Measurements from ENCODE around the gene HAVCR2.
"Not testable (repeated sequence)": the region's sequence is repeated elsewhere in the genome, so short reads cannot be mapped to it uniquely, and the experiment has no call there.

HAVCR2 gene

DNA sequence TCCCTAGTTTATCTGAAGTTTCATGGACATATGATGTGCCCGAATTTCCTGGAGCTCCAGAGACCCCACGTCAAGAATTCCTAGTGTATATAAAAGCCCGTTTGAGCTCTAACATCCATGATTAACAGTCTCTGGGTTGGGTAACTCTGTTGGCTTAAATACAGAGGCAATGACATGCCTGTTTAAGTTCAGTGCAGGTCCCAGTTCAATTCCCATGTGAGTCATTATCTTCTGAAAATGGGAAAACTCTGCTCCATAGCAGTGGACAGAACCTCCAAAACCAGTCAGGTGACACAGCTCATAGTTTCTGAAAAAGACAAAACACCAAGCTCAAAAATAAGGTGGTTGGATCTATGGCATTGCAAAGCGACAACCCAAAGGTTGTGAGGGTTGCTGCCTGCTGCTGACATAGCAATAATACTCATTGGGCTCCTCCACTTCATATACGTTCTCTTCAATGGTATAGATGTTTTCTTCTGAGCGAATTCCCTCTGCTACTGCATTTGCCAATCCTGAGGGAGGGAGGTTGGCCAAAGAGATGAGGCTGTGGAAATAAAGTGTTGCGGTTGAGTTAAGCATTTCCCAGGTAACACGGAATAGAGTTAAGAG, 22.0 kb downstream of the HAVCR2 start:
- no peak for DNase-seq

DNA sequence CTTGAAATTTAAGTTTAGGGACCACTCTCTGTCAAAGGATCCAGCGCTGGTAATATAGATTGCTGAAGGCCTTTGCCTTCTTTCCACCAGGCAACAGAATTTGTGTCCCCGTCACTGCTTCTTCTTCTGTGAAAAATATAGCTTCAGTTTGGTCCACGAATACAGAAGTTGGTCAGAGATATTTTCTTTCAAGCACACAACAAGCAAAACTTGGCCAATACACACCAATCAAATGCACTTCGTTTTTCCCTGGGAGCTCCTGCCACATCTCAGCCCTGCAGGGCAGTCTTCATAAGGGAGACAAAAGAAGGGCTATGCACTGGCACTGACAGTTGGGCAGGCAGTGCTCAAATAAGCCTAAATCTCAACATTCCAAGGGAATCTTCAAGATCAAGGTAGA, 22.9 kb downstream of the HAVCR2 start:
- DNase-seq = no peak

DNA sequence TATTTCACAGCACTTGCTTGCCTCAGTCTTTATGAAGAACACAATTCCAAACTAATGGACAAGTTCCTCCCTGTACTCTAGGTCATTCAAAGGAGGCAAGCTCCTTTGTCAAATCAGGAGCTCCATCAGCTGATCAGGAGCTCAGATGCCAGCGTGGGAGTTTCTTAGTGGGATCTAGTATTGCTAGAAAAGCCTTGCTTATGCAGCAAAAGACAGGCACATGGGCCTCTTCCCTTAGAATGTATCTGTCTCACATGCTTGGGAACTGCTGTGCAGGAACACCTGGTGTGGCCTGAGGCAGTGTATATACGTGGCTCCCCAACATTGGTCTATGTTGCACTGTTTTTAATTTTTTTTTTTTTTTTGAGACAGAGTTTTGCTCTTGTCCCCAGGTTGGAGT, 28.6 kb downstream of the HAVCR2 start:
- no peak for DNase-seq

DNA sequence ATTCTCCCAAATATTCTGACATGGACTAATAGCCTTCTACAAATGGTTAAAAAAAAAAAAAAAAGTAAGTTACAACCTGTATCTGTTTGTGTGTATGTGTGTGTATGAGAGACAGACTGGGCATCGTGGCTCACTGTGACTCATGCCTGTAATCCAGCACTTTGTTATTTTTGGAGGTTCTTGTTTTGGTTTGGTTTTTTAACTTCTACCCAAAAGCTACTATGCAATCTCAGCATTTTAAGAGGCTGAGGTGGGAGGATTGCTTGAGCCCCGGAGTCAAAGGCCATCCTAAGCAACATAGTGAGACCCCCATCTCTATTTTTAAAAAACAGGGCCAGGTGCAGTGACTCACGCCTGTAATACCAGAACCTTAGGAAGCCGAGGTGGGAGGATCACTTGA, 32.3 kb downstream of the HAVCR2 start:
- DNase-seq = no peak

DNA sequence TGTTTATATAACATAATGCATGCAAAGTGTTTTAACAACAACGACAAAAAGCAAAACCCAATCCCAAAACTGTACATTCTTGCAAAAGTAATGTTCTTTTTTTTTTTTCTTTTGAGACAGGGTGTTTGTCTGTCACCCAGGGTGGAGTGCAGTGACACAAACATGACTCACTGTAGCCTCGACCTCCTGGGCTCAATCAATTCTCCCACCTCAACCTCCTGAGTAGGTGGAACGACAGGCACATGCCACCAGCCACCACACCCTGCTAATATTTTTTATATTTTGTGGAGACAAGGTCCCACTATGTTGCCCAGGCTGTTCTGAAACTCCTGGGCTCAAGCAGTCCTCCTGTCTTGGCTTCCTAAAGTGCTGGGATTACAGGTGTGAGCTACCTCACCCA, 36.3 kb downstream of the HAVCR2 start:
- DNase-seq = no peak

DNA sequence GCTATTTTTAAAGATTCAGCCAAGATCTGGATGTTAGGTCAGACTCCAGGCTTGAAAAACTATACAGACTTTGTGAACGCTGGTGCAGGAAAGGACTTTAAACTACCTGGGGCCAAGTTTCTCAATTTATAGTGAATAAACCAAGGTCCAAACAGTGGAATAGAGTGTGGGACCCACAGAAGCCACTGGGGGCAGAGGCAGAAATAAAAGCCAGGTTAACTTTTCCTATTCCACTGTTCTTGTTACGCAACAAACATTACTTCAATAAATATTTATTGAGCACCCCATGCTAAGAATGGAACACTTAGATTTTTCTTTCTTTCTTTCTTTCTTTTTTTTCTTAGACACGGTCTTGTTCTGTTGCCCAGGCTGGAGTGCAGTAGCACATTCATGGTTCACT, 38.9 kb downstream of the HAVCR2 start:
- no peak for DNase-seq

DNA sequence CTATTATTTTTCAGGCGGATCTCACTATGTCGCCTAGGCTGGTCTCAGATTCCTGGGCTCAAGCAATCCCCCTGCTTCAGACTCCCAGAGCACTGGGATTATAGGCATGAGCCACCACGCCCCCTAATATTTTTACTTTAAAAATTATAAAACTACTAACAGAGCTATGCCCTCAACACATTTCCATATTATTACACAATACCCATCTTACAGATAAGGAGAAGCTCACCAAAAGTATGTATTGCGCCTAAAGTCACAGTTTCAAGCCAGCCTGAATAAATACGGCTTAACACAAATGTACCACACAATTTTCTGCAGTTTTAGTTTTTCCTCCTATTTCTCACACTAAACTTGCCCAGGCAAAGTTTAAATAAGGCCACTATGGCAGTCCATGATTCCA, 40.1 kb downstream of the HAVCR2 start:
- DNase-seq = no peak

DNA sequence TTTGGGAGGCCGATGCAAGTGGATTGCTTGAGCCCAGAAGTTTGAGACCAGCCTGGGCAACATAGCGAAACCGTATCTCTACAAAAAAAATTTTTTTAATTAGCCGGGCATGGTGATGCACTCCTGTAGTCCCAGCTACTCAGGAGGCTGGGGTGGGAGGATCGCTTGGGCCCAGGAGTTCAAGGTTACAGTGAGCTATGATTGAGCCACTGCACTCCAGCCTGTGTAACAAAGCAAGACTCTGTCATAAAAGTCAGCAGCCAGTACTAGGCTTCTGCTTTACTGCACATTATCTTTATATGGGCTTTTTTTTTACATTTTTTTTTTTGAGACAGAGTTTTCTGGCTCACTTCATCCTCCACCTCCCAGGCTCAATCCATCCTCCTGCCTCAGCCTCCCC, 40.5 kb downstream of the HAVCR2 start:
- DNase-seq = no peak

DNA sequence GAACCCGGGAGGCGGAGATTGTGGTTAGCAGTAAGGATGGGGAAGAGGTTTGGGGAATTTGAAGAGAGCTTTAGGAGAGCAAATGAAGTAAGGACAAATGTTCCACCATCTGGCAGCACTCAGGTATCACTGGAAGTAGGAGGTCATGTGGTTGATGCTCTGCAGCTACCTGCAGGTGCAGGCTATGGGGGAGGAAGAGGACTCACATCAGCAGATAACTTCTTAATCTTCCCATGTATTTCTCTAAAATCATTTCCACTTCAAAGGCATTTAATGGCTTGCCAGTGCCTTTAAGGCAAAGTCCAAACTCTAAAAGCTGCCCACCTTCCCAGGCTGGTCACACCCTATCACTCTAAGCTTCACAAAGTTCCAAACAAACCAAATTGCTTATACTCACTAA, 41.8 kb downstream of the HAVCR2 start:
- no peak for DNase-seq

DNA sequence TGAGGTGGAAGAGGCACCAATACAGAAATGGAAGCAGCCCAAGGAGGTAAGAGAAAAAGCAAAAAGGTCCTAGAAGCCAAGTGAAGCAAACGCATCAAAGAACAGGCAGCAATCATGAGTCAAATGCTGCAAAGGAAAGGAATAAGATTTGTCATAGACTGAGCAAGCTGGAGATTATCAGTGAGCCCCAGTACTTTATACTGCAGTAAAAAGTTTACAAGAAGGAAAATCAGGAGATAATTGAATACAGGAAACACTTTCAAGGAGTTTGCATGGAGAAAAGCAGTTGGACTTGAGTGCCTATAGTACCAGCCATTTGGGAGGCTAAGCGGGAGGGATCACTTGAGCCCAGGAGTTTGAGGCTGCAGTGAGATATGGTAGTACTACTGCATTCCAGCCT, 42.8 kb downstream of the HAVCR2 start:
- DNase-seq = no peak

DNA sequence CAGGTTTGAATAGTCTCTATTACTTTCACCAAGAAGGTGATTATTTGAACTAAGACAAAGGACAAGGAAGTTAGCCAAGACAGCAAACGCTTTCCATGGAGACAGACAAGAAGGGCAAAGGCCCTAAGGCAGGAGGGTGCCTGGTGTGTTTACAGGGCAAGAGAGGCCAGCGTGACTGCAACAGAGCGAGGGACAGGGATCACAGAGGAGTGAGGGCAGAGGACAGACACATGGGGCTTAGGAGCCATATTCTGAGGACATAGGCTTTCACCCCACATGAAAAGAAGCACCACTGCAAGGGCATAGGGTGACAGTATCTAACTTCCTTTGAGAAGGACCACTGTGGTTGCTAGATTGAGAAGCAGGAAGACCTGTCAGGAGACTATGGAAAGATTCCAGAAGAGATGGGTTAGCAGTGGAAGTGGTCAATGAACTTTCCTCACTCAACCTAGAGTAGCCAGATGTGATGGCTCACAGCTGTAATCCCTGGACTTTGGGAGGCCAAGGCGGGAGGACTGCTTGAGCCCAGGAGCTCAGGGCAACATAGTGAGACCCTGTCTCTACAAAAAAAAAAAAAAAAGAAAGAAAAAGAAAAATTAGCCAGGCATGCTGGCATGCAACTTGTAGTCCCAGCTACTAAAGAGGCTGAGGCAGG, 44.9 kb downstream of the HAVCR2 start:
- DNase-seq = no peak

DNA sequence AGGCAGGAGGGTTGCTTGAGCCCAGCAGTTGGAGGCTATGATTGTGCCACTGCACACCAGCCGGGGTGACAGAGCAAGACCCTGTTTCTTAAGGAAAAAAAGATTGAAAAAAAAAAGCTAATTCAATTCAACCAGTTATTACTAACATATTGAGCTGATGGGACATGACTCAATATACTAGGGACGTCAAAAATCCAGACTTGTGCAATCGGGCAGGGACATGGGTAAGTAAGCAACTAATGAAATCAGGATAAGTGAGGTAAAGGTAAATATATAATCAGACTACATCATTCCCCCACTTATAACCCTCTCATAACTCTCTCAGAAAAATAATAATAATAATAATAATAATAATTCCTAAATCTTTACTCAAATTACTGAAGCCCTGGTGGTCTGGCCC, 49.0 kb downstream of the HAVCR2 start:
- DNase-seq = no peak

DNA sequence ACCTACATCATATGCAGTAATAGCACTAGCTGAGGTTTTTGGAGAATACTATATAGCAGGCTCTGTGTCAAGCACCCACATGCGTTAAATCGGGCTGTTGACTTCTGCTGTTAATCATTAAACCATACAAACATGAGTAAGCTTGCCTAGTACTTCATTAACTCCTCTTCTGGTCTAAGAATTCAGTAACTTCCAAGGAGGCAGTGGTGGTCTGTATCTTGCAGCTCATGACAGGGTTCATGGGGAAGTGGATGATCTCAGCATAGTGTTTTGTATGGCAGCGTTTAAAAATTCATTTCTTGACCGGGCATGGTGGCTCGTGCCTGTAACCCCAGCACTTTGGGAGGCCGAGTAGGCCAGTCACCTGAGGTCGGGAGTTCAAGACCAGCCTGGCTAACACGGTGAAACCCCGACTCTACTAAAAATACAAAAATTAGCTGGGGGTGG, 49.7 kb downstream of the HAVCR2 start, which contains the start of gene HAVCR1:
TSS of gene HAVCR1 (minus strand) at position 24 of the 447 bp plus-strand sequence. CDS start 1,173 bp downstream, outside the sequence.
- no peak for DNase-seq

DNA sequence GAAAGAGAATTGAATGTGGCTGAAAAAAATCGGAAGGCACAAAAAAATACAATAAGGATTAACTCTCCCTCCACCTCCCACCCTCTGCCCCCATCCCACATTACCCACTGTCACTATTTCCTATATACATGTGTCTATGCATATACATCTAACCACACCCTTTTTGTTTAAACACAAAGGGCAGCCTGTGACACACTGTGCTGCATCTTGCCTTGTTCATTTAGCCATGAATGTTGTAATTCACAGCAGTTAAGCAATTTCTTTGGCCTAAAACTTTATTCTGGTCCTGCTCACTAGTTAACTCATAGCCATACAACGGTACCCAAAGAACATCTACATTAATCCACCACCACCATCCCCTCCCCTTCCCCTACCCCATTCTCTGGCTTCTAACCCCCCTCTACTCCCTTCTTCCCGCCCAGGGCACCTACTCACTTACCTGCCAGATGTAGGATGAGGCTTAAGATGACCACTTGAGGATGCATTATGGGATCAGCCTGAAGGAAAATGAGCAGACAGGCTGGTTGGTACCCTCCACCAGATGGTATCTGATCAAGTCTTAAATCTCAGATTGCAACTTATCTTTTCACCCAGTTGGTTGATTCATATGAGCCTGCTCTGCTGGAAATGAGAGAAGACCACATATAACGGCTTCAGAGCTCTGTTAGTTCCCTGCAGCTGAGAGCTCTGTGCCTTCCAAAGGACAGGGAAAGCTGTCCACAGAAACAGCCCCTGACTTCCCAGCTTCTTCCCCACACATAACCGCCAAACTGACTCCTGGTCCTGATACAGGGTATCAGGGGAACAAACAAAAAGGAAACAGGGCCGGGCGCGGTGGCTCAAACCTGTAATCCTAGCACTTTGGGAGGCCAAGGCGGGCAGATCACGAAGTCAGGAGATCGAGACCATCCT, 51.1 kb downstream of the HAVCR2 start:
- no peak for DNase-seq

DNA sequence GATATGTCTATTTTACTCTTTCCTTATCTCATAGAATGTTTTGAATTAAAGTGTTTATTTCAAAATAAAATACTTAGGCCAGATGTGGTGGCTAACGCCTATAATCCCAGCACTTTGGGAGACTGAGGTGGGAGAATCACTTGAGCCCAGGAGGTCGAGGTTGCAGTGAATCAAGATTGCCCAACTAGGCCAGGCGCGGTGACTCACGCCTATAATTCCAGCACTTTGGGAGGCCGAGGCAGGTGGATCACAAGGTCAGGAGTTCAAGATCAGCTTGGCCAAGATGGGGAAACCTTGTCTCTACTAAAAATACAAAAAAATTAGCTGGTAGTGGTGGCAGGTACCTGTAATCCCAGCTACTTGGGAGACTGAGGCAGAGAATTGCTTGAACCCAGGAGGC, 52.0 kb downstream of the HAVCR2 start:
- DNase-seq = not testable (repeated sequence)

DNA sequence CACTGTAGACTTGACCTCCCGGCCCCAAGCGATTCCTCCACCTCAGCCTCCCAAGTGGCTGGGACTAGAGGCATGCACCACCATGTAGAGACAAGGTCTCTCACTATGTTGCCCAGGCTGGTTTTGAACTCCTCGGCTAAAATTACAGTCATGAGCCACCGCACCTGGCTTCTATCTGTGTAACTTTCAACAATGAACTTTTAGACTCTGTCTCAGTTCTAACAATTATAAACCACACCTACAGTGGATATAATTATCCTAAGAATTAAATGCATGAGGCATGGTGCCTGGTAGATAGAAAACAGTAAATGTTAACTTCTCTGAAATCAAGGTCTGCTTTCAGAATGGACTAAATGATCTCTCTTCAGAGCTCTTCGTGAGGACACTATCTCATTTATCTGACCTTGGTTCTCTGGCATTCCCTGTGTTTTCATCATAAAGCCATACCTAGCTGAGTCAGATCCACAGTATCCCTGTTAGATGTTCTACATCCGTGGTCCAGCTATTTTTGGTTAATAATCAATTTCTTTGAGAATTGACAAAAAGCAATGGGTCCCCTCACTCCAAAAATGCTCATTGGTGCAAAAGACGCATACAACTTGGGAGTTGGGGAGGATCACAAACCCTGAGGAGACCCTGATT, 57.1 kb downstream of the HAVCR2 start:
- no peak for DNase-seq

DNA sequence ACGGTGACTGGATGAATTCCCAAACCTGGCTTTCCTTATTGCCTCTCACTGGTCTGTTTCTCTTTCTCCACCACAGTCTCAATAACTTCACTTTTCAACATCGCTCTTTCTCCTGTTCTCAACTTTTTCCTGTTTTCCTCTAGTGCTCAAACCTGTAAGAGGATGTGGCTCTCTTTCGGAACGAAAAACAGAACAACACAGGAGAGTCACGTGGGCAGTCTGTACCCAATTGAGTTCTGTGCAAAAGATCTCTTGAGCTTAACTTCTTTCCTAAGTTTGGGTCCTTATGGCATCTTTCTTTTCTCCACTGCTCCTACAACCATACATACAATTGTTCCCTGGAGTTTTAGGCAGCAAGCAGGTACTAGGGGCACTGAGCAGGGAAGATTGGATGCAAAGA, 58.8 kb downstream of the HAVCR2 start:
- DNase-seq = no peak

DNA sequence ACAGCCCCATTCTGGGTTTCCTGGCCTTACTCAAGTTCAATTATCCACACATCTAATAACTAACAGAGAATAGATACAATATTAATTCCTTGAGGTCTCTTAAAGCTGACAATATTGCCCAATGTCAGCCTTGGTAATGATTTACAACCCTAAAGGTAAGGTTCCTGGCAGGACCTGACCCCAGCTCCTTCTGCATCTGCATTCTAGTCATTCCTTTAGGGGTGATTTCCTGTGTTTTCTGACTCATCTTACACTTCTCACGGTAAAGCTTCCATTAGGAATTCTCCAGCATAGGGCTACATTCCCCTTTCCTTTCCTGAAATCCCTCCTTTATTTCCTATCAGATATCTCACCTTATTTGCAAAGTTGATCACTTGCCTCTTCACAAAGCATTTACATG, 59.2 kb downstream of the HAVCR2 start:
- DNase-seq = no peak

DNA sequence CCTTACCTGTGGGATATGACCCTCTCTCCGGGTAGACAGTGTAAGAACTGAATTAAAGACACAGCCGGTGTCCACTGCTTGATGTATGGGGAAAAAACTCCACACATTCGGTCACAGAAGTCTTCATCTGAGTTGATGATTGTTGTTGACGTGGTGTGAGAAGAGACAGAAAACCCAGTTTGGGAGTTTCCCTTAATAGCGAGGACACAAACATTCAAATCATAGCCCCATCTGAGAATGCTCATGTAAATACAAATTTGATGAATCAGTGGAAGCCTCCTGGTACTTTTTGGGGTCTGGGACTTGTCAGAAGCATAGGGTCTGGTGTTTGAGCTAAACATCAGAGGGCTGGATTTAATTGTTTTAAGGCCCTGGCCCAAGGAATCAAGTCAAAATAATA, 60.9 kb downstream of the HAVCR2 start:
- no peak for DNase-seq

DNA sequence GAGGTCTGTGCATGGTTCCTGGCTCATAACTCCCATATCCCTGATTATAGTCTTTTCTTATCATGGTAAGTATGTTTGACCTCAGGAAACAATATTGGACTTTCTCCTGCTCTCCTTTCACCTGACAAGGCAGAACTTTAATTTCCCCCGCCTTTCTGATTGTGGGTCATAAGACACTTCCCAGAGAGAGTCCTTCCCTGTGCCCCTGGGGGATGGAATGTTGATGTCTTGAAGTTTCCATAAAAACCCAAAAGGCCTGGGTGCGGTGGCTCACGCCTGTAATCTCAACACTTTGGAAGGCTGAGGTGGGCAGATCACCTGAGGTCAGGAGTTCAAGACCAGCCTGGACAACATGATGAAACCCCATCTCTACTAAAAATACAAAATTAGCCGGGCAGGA, 61.8 kb downstream of the HAVCR2 start:
- not testable (repeated sequence) for DNase-seq

DNA sequence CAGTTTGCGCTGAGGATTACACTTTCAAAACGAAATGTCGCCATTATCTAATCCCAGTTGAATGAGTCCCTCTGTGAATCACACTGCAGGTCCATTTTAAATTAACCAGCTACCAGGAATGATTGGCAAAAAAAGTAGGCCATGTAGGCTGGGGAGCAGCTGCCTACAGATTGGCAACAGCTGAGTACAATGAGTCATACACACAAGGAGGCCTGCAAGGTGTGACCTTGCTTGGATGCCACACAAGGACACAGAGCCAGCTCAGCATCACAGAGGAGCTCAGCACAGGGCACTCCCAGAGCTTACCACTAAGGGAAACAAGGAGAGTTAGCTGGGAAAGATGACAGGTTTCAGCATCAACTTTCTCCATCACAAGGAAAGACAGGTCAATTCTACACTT, 62.8 kb downstream of the HAVCR2 start:
- DNase-seq = no peak

DNA sequence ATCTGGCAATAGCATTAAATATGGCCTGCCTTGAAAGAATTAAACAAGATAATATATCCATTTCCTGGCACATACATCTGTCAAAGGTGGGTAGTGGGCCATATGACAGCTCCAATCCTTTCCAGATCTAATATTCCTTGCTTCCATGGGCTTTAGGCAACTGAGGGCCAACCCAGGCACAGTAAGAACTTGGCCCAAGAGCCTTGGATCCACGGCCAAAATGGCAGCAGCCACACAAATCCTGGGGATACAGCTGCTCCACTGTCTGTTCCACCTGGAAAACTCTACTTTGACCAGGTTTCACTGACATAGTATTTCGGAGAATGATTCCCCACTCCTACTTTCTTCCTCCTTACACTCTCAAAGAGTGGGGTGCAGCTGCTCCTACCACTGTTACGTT, 63.2 kb downstream of the HAVCR2 start:
- no peak for DNase-seq

DNA sequence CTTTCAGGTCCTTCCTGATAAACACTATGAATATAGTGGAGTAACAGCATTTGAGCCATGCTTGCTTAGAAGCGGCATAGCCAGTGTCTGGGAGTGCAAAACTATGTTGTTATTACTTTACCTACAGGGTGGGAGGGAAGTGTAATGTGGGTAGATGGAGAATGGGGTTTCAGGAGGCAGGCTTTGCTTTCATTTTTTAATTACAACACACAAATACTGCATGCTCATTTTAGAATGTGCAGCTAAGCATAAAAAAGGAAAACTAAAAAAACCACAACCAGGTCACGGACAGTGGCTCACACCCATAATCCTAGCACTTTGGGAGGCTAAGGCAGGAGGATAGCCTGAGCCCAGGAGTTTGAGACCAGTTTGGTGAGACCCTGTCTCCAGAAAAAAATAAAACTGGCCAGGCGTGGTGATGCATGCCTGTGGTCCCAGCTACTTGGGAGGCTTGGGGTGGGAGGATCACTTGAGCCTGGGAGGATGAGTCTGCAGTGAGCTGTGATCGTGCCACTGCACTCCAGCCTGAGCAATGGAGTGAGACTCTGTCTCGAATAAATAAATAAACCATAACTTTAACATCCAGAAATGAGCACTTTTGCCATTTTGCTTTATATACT, 70.2 kb downstream of the HAVCR2 start:
- no peak for DNase-seq

Data from activated naive CD4-positive, alpha-beta T cell treated with Interleukin-2 at 50 U/mL for 16 hours (primary cell).